RWPE1 (cell line): ENCODE data around the gene NRG4.

ENCODE experiments used
- CTCF ChIA-PET: fragments of 350-600 bp; sonication (Branson Sonifier 250); formaldehyde crosslinking; extraction: SDS; loops from one replicate; lab custom pipeline; 2021; lab: Yijun Ruan, JAX
- POLR2A ChIA-PET: fragments of 400-600 bp; formaldehyde crosslinking; extraction: SDS; loops from one replicate; lab custom pipeline; 2020; ENCODE audit warnings: antibody characterized with exemption; ENCODE audit not compliant: low non-redundant PET; lab: Yijun Ruan, JAX
- DNase-seq: peaks from one replicate; pipeline ENCODE4 v3.0.0; 2012; ENCODE audit warnings: low spot score
- H3K27ac ChIP-seq: fragments of 450-650 bp; 2 replicates; pipeline ENCODE4 v1.5.1; 2017
- TF ChIP-seq, protein P1 (sequence below): fragments of 450-650 bp; conservative IDR thresholded peaks from 2 replicates; pipeline ENCODE4 v1.5.1; 2017; ENCODE audit warnings: low read depth, mild to moderate bottlenecking

NRG4 gene

DNA sequence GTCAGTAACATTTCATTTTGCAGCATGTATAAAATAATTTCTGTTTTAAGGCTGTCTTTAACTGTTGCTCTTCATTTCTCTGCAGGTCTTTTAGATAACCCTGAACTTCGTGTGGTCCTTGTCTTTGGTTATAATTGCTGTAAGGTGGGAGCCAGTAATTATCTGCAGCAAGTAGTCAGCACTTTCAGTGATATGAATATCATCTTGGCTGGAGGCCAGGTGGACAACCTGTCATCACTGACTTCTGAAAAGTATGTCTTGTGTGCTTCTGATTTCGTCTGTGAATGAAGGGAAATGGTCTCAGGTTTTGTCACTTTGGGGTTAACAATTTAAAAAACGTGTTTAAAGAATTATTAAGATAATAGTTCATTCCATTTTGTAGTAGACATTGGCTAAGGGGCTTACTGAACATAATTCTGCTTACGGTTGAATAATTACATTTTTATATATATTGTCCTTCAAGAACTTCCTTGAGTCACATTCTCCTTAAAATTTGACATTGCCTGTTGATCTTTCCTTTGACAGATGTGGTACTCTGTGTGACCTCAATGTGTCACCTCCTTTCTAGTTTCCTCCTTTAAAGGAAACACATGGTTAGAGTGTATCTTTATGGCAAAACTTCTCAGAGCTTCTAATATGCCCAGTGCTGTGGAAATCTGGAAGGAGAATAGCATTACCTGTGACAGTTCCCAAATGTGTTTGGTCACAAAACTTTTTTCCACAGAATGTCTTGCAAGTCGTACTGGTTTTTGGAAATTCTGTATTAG is 82.2 kb downstream of the NRG4 start:
- TF ChIP-seq, protein P1, sequence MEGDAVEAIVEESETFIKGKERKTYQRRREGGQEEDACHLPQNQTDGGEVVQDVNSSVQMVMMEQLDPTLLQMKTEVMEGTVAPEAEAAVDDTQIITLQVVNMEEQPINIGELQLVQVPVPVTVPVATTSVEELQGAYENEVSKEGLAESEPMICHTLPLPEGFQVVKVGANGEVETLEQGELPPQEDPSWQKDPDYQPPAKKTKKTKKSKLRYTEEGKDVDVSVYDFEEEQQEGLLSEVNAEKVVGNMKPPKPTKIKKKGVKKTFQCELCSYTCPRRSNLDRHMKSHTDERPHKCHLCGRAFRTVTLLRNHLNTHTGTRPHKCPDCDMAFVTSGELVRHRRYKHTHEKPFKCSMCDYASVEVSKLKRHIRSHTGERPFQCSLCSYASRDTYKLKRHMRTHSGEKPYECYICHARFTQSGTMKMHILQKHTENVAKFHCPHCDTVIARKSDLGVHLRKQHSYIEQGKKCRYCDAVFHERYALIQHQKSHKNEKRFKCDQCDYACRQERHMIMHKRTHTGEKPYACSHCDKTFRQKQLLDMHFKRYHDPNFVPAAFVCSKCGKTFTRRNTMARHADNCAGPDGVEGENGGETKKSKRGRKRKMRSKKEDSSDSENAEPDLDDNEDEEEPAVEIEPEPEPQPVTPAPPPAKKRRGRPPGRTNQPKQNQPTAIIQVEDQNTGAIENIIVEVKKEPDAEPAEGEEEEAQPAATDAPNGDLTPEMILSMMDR, result no peak
- DNase-seq, result no peak
- H3K27ac ChIP-seq, result no peak overlapping the region
- CTCF ChIA-PET, result interaction anchor here (0.6 to 0.8 kb wide), 4 partner anchors 33 to 217 kb away, joined by 3 to 5 read pairs (median 4); no protein-coding TSS in a partner anchor
- POLR2A ChIA-PET, result no interaction called here

DNA sequence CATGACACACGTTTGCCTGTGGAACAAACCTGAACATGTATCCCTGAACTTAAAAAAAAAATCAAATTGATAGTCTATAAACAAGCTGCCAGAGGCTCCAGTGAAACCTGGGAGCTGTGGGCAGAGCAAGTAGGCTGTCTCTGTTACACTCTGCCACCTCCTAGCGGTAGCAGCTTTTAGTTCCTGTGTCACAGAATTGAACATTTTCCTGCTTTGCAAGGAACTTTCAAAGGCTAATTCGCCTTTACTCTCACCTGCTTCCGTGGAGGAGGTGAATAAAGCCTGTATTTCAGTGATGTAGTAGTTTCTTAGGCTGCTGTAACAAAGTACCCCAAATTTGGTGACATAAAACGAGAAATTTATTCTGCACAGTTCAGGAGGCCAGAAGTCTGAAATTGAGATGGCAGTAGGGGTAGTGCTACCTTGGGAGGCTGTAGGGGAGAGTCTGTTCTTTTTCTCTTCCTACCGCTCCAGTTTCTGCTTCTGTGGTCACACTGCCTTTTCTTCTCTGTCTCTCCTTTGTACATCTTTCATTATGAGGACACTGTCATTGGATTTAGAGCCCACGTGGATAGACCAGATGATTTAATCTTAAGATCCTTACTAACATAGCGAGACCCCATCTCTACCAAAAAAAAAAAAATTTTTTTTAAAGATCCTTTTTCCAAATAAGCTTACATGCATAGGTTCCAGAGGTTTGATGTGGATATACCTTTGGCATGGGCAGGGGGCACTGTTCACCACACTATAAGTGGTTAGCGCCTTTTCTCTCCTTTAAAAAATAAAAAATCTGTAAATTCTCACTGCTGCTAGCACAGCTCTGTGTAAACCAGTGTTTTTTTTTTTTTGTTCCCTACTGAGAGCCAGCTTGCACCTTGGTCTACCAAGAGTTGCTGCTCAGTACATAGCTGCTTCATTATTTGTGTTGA is 83.3 kb downstream of the NRG4 start:
- DNase-seq, result no peak
- ChIA-PET POLR2A (no interaction called here), CTCF (interaction anchor here (0.6 to 1.3 kb wide), 6 partner anchors 25 to 218 kb away, joined by 3 to 5 read pairs (median 4); partner anchors contain the start of gene FBXO22)
- H3K27ac ChIP-seq, result no peak overlapping the region
- TF ChIP-seq, protein P1, result no peak

DNA sequence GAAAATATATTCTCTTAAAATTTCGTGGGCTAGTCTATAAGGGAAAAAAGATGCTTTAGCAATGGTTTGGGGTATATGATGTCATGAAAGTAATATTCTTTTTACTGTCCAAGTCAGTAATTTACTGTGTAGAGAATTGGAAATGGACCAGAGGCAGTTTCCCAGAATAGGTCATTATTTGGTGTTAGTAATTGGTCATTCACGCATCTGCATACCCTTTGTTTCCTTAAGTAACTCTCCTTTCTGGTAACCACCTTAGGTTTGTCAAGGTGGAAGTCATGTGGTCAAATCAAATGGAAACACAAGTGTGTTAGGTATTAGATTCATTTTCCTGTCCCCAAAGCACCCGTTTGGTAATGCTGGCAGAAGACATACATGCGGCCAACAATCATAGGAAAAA is 84.6 kb downstream of the NRG4 start:
- TF ChIP-seq, protein P1, result no peak
- no peak overlapping the region for H3K27ac ChIP-seq
- CTCF ChIA-PET, result no interaction called here
- POLR2A ChIA-PET, result no interaction called here
- DNase-seq, result no peak

- POLR2A ChIA-PET, result no interaction called here
- CTCF ChIA-PET, result no interaction called here
- H3K27ac ChIP-seq, result no peak overlapping the region
- no peak for DNase-seq
- TF ChIP-seq, protein P1, result no peak
Observed at GRCh38 chr15:75926931-75927330, 85.3 kb downstream of the NRG4 start.

GRCh38 chr15:75925440-75925839 is 86.8 kb downstream of the NRG4 start:
- no peak overlapping the region for H3K27ac ChIP-seq
- no peak for DNase-seq
- TF ChIP-seq, protein P1, result no peak
- POLR2A ChIA-PET, result interaction anchor here (0.6 kb wide), 1 partner anchor 1858 kb away, joined by 3 read pairs; no protein-coding TSS in a partner anchor
- CTCF ChIA-PET, result interaction anchor here (0.6 to 0.7 kb wide), 2 partner anchors 142 to 202 kb away, joined by 3 to 4 read pairs; no protein-coding TSS in a partner anchor

GRCh38 chr15:75924576-75924975 is 87.6 kb downstream of the NRG4 start:
- ChIA-PET CTCF (interaction anchor here (0.6 to 1.2 kb wide), 3 partner anchors 115 to 916 kb away, joined by 3 read pairs; no protein-coding TSS in a partner anchor), POLR2A (no interaction called here)
- peak; percentile 40 for DNase-seq
- H3K27ac ChIP-seq, result 0 out of 2 replicates have a peak overlapping the region, but pooled peaks have one; percentile 22
- TF ChIP-seq, protein P1, result no peak
